HepG2 (cell line): ENCODE results near the gene CISD1. TPM values are rescaled to one million over a fixed set of nuclear protein-coding genes. Genes with fewer than 3 reads are reported as not detected.

ENCODE experiments used
- ATF3 ChIP-seq: sonication (generic); formaldehyde crosslinking; IDR thresholded peaks from 2 replicates; pipeline ENCODE4 v1.4.0; 2020; ENCODE audit warnings: missing genetic modification reagents
- ATM ChIP-seq: fragments of 450-650 bp; IDR thresholded peaks from 2 replicates; pipeline ENCODE4 v1.7.1; 2017; ENCODE audit warnings: mild to moderate bottlenecking, borderline replicate concordance
- FOSL2 ChIP-seq: sonication (generic); formaldehyde crosslinking; IDR thresholded peaks from 2 replicates; pipeline ENCODE4 v1.4.0; 2020; ENCODE audit warnings: missing genetic modification reagents
- FOXP1 ChIP-seq, 2 experiments: fragments of 450-650 bp in 1 of 2; IDR thresholded peaks; 2 replicates each; pipeline ENCODE4 v1.6.1; 2017 to 2018; ENCODE audit warnings: antibody characterized with exemption in 1 of 2
- HMG20A ChIP-seq: IDR thresholded peaks from 2 replicates; pipeline ENCODE4 v1.6.1; 2016; ENCODE audit warnings: borderline replicate concordance
- JUNB ChIP-seq: sonication (generic); formaldehyde crosslinking; IDR thresholded peaks from 2 replicates; pipeline ENCODE4 v1.8.0; 2022; ENCODE audit warnings: missing genetic modification reagents, mild to moderate bottlenecking, borderline replicate concordance
- NCOA2 ChIP-seq: sonication (generic); formaldehyde crosslinking; IDR thresholded peaks from 2 replicates; pipeline ENCODE4 v1.8.0; 2022; ENCODE audit warnings: inconsistent platforms
- NFKB2 ChIP-seq: sonication (generic); formaldehyde crosslinking; IDR thresholded peaks from 2 replicates; pipeline ENCODE4 v1.4.0; 2020; ENCODE audit warnings: missing genetic modification reagents, borderline replicate concordance
- RCOR2 ChIP-seq: IDR thresholded peaks from 2 replicates; pipeline ENCODE4 v1.6.1; 2016; ENCODE audit warnings: missing biosample characterization, missing genetic modification reagents
- SAP130 ChIP-seq: IDR thresholded peaks from 2 replicates; pipeline ENCODE4 v1.6.1; 2016; ENCODE audit warnings: low read depth
- SOX6 ChIP-seq, 2 experiments: fragments of 450-650 bp in 1 of 2; sonication (generic) in 1 of 2; formaldehyde crosslinking in 1 of 2; IDR thresholded peaks; 2 replicates each; pipeline versions ENCODE4 v1.4.0 to v1.6.1; 2017 to 2020; ENCODE audit warnings: antibody characterized with exemption in 1 of 2, mild to moderate bottlenecking in 1 of 2, missing genetic modification reagents in 1 of 2
- YEATS2 ChIP-seq: sonication (generic); formaldehyde crosslinking; IDR thresholded peaks from 2 replicates; pipeline ENCODE4 v1.4.0; 2020; ENCODE audit warnings: missing genetic modification reagents, borderline replicate concordance
- ZFP36L1 ChIP-seq: sonication (generic); formaldehyde crosslinking; IDR thresholded peaks from 2 replicates; pipeline ENCODE4 v1.8.0; 2022; ENCODE audit warnings: mild to moderate bottlenecking, missing genetic modification reagents, moderate library complexity
- ZGPAT ChIP-seq: IDR thresholded peaks from 2 replicates; pipeline ENCODE4 v1.6.1; 2016; ENCODE audit warnings: mild to moderate bottlenecking
- ZNF3 ChIP-seq: IDR thresholded peaks from 2 replicates; pipeline ENCODE4 v1.7.0; 2017; ENCODE audit warnings: inconsistent platforms
- ZNF407 ChIP-seq: sonication (generic); formaldehyde crosslinking; IDR thresholded peaks from one replicate; pipeline ENCODE4 v1.5.1; 2020; ENCODE audit warnings: mild to moderate bottlenecking, missing genetic modification reagents; ENCODE audit errors: not compliant biosample characterization
- polyA plus RNA-seq, 8 experiments: library from polyadenylated mRNA; depleted of rRNA in 3 of 8; stranded (reverse) in 7 of 8; unstranded in 1 of 8; fragments of >200 nt; fragmentation: Illumina TruSeq in 4 of 8; extraction: Trizol in 4 of 8; gene quantifications; 2 replicates each; pipeline versions ENCODE4 v1.2.1 to v1.2.3, GENCODE V29; 2011 to 2016; ENCODE audit warnings: low read depth in 4 of 8, missing spikeins in 1 of 8, mixed read lengths in 1 of 8; ENCODE audit not compliant: insufficient read depth in 1 of 8
- total RNA-seq, 5 experiments: library from RNA; depleted of rRNA; stranded (reverse); fragments of >200 nt; fragmentation: Illumina TruSeq; extraction: Trizol; gene quantifications; 2 replicates each; pipeline ENCODE4 v1.2.3, GENCODE V29; 2016; ENCODE audit warnings: low read depth in 1 of 5

The CISD1 gene
- total and polyA plus RNA-seq, 2 of the 13 experiments (the other 11 are each of a cell fraction or from before 2014, with no cell fraction given): 63.4 to 78.9 TPM

GRCh38 chr10:58237014-58237834, 31.7 kb upstream of the CISD1 start (continued):
- TF ChIP-seq ATM (no peak), NFKB2 (CRISPR knock-in tag) (no peak), FOXP1 (IDR thresholded peaks at IDR 0.05) (peak; percentile 23; the same call in 1 of the 2 replicates), FOXP1 (CRISPR knock-in tag; IDR thresholded peaks at IDR 0.05) (peak; percentile 63), ATF3 (CRISPR knock-in tag) (0 out of 2 replicates have a peak, but pooled peaks have one; percentile 44), SOX6 (IDR thresholded peaks at IDR 0.05) (no peak), SOX6 (CRISPR knock-in tag; IDR thresholded peaks at IDR 0.05) (peak; percentile 74), YEATS2 (CRISPR knock-in tag) (no peak), RCOR2 (0 out of 2 replicates have a peak, but pooled peaks have one; percentile 15), ZFP36L1 (no peak), ZNF3 (CRISPR knock-in tag) (no peak), ZNF407 (CRISPR knock-in tag) (no peak), HMG20A (CRISPR knock-in tag) (peak; percentile 47; the same call in 1 of the 2 replicates), NCOA2 (peak; percentile 23; the same call in 1 of the 2 replicates), SAP130 (CRISPR knock-in tag) (peak; percentile 61), ZGPAT (CRISPR knock-in tag) (peak; percentile 48; the same call in 1 of the 2 replicates), FOSL2 (peak; percentile 93), JUNB (CRISPR knock-in tag) (peak; percentile 14; the same call in 1 of the 2 replicates)
